A673 (cell line): ENCODE data around the gene PIAS4.

ENCODE experiments used
- EZH2 ChIP-seq: fragments of 200-600 bp; sonication (generic); IDR thresholded peaks from 2 replicates; pipeline ENCODE4 v1.6.1; 2017; ENCODE audit warnings: borderline replicate concordance, low read depth, mild to moderate bottlenecking, mixed read lengths, antibody characterized with exemption, low read length; ENCODE audit not compliant: poor library complexity, severe bottlenecking
- TF ChIP-seq, protein P1 (sequence below): fragments of 300-800, 200-600 bp; sonication (generic); conservative IDR thresholded peaks from 2 replicates; pipeline ENCODE4 v1.5.1; 2017; ENCODE audit warnings: low read depth, mild to moderate bottlenecking, antibody characterized with exemption, low read length, moderate library complexity, mixed read lengths

DNA sequence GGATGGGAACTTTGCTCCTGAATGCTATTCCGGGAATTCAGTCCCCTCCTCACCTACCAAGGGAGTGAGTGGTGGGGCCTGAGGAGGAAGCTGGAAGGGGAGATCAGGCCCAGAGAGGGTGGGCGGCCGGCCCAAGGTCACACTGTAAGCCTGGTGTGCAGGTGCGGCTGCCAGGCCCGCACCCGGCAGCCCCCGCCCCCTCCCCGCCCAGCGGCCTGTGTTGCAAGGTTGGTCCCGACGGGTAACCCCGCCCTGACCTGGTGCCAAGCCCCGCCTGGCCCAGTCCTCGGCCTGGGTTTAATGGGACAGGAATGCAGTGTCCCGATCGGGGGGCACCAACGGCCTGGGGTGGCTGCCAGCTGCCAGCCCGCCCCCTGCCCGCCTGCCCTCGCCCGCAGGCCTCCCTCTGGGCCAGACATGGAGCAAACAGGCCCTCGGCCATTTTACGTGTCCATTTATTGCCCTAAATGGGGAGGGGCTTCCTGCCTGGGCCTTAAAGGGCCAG is 53.7 kb downstream of the PIAS4 start:
- TF ChIP-seq, protein P1, sequence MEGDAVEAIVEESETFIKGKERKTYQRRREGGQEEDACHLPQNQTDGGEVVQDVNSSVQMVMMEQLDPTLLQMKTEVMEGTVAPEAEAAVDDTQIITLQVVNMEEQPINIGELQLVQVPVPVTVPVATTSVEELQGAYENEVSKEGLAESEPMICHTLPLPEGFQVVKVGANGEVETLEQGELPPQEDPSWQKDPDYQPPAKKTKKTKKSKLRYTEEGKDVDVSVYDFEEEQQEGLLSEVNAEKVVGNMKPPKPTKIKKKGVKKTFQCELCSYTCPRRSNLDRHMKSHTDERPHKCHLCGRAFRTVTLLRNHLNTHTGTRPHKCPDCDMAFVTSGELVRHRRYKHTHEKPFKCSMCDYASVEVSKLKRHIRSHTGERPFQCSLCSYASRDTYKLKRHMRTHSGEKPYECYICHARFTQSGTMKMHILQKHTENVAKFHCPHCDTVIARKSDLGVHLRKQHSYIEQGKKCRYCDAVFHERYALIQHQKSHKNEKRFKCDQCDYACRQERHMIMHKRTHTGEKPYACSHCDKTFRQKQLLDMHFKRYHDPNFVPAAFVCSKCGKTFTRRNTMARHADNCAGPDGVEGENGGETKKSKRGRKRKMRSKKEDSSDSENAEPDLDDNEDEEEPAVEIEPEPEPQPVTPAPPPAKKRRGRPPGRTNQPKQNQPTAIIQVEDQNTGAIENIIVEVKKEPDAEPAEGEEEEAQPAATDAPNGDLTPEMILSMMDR: no peak
- TF ChIP-seq EZH2: no peak
